H1 (cell line): ENCODE measurements around the gene TTC6. TPM values are rescaled to one million over a fixed set of nuclear protein-coding genes. Genes with fewer than 3 reads are reported as not detected.

ENCODE experiments used
- HDAC2 ChIP-seq, 2 experiments: fragments of 300-600 bp in 1 of 2; sonication (generic) in 1 of 2; IDR thresholded peaks; 2 replicates each; pipeline ENCODE4 v1.6.1; 2011 to 2012; ENCODE audit warnings: low read depth in 2 of 2, low read length in 2 of 2, mild to moderate bottlenecking in 2 of 2, moderate library complexity in 2 of 2, borderline replicate concordance in 1 of 2, inconsistent platforms in 1 of 2
- POLR2AphosphoS5 ChIP-seq: IDR thresholded peaks from 2 replicates; pipeline ENCODE4 v1.6.1; 2011; ENCODE audit warnings: low read depth, low read length
- RFX5 ChIP-seq: IDR thresholded peaks from 2 replicates; pipeline ENCODE4 v1.6.1; 2011; ENCODE audit warnings: low read depth, low read length, improper control_type of control experiment, borderline replicate concordance
- SAP30 ChIP-seq: fragments of 300-600 bp; sonication (generic); IDR thresholded peaks from 2 replicates; pipeline ENCODE4 v1.7.1; 2012; ENCODE audit warnings: low read length, moderate library complexity, mild to moderate bottlenecking, inconsistent platforms; ENCODE audit not compliant: insufficient read depth, insufficient replicate concordance
- YY1 ChIP-seq: IDR thresholded peaks from 2 replicates; pipeline ENCODE4 v1.6.1; 2011; ENCODE audit warnings: low read depth, mild to moderate bottlenecking, low read length
- ZNF274 ChIP-seq: IDR thresholded peaks from 2 replicates; pipeline ENCODE4 v1.7.0; 2012; ENCODE audit warnings: low read length, borderline replicate concordance; ENCODE audit errors: extremely low read depth
- polyA plus RNA-seq, 7 experiments: library from polyadenylated mRNA; depleted of rRNA in 3 of 7; stranded (reverse) in 5 of 7; unstranded in 2 of 7; fragments of >200 nt in 5 of 7; fragments of 200-250 nt in 2 of 7; gene quantifications; 1 replicate in 5 of 7; 2 replicates in 1 of 7; 4 replicates in 1 of 7; pipeline versions ENCODE4 v1.2.1 to v1.2.3, GENCODE V29; 2011 to 2013; ENCODE audit warnings: missing spikeins in 2 of 7, mixed read lengths in 2 of 7
- total RNA-seq: library from RNA; stranded (reverse); fragmentation: NEBNext Ultra II Directional; extraction: Animal tissue kit (Norgen Biotek cat#: 25700); gene quantifications from 2 replicates; pipeline ENCODE4 v1.2.1, GENCODE V29; 2021

TTC6 gene
- total and polyA plus RNA-seq, 2 of the 8 experiments (the other 6 are each of a cell fraction or from before 2014, with no cell fraction given) = 0.02 TPM; not detected in 1

DNA sequence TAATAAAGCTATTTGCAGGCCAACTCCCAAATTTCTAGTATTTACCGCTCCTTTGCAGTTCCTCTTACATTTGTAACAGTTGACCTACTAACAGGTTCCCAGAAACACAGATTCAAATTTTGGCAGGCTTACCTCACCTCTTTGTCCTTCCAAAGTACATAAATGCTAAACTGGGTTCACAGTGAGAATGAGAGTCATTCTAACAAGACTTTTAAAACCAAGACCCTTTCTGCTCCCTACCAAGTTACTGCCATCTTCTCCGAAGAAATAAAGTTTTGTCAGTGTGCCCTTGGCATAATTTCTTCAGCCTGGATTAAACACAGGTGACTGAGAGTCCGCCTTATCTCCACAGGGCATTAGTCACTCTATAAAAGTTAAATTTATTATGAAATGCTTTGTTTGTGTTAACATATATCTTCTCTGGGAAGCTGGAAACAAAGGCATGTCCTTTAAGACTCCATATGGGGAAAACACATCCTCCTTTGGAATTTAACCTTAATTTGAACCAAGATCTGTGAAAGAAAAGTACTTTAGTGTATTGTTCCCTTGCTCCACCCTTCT, 28.5 kb upstream of the TTC6 start (continued):
- TF ChIP-seq ZNF274 = no peak
- no peak for TF ChIP-seq SAP30
- no peak for TF ChIP-seq RFX5
- no peak for TF ChIP-seq HDAC2 (IDR thresholded peaks at IDR 0.05; ENCODE audit: borderline replicate concordance in 1 of 2, low read depth in 2 of 2, low read length in 2 of 2)
- TF ChIP-seq POLR2AphosphoS5 = no peak
- TF ChIP-seq YY1 = no peak
